Vagina (tissue), 2 donors: Measurements from ENCODE around the gene CCDC40.

Experiments
- POLR2A ChIP-seq, 2 donors: fragments of 450-650 bp; IDR thresholded peaks; one replicate each; pipeline ENCODE4 v1.6.1; 2017; ENCODE audit warnings: antibody characterized with exemption in 2 of 2, mild to moderate bottlenecking in 2 of 2, moderate library complexity in 2 of 2
- TF ChIP-seq, protein P1 (sequence below), 3 experiments: fragments of 450-650 bp in 2 of 3; fragments of 200-600 bp in 1 of 3; sonication (generic) in 1 of 3; IDR thresholded peaks; one replicate each; pipeline ENCODE4 v1.5.1; 2017 to 2019; ENCODE audit warnings: antibody characterized with exemption in 3 of 3, mild to moderate bottlenecking in 2 of 3, moderate library complexity in 2 of 3

DNA sequence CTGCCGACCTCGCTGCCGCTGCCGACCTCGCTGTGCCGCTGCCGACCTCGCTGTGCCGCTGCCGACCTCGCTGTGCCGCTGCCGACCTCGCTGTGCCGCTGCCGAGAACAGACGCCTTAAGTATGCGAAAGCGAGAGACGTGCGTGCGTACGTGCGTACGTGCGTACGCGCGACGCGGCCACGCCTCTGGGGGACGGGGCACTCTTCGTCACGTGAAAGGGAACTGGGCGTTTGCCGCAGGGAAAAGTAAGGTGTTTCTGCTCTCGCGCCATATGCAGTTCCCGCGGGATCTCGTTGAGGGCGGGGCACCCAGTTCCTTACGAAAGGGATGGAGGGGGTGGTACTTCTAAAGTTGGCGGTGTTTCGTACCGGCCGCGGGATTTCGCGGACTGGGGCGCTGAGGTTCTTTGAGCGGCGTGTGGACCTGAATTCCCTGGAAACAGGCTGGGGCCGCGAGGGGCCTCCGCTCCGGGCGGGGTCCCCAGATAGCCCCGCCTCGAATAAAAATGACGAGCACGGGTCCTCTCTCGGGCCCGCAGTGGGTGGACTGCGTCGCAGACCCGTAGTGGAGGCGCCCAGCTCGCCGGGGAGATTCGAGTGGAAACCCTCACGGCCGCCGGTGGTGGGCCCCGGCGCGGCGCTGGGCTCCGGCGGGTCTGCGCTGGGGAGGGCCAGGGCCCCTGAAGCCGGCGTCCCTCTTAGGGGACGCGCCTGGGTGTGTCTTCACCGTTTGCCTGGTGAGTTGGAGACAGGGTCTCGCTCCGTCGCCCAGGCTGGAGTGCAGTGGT lies 110.8 kb downstream of the CCDC40 start, which contains the start of gene EIF4A3:
- TF ChIP-seq, protein P1, sequence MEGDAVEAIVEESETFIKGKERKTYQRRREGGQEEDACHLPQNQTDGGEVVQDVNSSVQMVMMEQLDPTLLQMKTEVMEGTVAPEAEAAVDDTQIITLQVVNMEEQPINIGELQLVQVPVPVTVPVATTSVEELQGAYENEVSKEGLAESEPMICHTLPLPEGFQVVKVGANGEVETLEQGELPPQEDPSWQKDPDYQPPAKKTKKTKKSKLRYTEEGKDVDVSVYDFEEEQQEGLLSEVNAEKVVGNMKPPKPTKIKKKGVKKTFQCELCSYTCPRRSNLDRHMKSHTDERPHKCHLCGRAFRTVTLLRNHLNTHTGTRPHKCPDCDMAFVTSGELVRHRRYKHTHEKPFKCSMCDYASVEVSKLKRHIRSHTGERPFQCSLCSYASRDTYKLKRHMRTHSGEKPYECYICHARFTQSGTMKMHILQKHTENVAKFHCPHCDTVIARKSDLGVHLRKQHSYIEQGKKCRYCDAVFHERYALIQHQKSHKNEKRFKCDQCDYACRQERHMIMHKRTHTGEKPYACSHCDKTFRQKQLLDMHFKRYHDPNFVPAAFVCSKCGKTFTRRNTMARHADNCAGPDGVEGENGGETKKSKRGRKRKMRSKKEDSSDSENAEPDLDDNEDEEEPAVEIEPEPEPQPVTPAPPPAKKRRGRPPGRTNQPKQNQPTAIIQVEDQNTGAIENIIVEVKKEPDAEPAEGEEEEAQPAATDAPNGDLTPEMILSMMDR (IDR thresholded peaks at IDR 0.05) = peak in 1 of 3 experiments; percentile 34
- TF ChIP-seq POLR2A (IDR thresholded peaks at IDR 0.05) = peak in 1 of 2 donors; percentile 69
